Posterior vena cava (tissue), 2 donors: ENCODE results near the gene TCF4. TPM values are rescaled to one million over a fixed set of nuclear protein-coding genes. Genes with fewer than 3 reads are reported as not detected.

Experiments used
- DNase-seq: peaks from one replicate; pipeline ENCODE4 v3.0.0-alpha.2; 2020; ENCODE audit warnings: low spot score
- intact Hi-C, 2 donors: fragments of 100-400 bp; cut with DNase I; formaldehyde crosslinking; loops; one replicate each; pipeline versions ENCODE4 v1.14.1 to v1.14.2; 2022 to 2023
- total RNA-seq, 2 donors: library from RNA; stranded (reverse); fragmentation: NEBNext Ultra II Directional; extraction: Animal tissue kit (Norgen Biotek cat#: 25700); gene quantifications; one replicate each; pipeline ENCODE4 v1.2.1, GENCODE V29; 2021
- donor health status: DM: yes; HTN: yes; CAD: no.
- donor health status: DM: yes; HTN: yes; CAD: no.

TCF4 gene
- total RNA-seq, 2 donors from 2014 or later, result 85.5 to 98.7 TPM

DNA sequence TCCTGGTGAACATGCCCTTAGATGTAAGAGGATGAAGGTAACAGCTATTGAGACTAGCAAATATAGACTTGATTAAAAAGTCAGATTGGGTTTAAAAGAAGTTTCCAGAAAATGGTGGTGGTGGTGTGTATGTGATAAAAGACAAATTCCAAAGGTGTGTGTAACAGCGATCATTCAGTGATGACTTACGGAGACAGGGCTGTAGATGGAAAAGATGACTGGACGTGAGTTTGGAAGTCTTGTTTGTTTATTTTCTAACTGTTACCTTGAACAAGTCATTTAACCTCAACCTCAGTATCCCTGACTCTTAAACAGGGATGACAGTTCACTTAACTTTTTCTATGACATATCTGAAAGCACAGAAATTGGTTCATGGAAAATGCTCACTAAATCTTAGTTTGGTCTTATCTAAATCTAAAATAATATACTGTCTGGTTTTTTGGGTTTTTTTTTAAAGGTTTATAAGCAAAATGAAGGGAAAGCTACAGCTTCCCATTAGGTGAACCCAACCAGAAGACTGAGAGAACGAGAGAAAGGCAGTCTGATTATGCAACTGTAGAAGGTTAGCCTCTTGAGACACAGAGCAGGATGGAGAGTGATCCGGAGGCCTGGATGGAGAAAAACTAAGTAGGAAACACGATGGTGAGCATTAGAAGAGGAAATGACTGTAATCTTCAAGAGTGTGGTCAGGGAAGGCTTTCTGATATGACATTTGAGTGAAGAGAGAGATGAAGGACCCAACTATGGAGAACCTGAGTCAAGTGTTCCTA lies 71.9 kb downstream of the TCF4 start:
- intact Hi-C loops, result no loop called here
- no peak for DNase-seq

DNA sequence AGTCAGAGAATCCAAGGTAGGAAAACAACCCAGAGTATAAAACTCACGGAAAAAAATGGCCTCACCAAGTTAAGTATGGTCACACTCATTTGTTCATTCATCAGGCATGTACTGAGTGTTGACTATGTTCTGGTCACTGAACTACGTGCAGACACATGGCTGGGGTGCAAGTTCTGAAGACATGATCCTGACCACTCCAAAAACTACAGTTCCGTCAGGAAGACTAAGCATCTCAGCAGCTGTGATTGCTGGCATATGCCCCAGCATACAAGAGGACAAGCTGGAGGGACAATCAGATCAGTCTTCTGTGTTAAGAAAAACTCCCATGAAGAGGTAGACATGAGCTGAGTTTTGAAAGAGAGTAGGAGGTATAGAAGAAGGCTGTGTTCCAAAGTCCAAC lies 72.8 kb downstream of the TCF4 start:
- DNase-seq, result no peak
- intact Hi-C loops, result no loop called here

DNA sequence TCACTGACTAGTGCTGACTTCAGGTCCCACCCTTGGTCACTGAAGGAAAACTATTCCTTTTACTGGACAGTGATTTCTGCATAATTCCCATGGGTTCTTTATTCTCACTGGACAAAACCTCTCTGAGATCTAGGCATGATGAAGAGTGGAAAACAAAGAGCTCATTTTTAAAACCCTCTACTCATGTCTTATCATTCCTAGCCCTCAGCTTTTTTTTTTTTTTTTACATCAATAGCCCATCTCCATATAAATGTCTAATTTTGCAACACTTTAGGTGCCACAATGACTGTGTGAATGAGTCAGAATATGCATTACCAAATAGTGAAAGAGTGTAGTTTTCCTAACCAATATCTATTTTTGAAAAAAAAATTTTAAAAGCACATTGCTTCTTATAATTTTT lies 74.8 kb downstream of the TCF4 start:
- no peak for DNase-seq
- intact Hi-C loops, result no loop called here

GRCh38 chr18:55511277-55511676 lies 76.7 kb downstream of the TCF4 start:
- intact Hi-C loops, result no loop called here
- no peak for DNase-seq

- intact Hi-C loops, result no loop called here
- DNase-seq, result no peak
Observed at GRCh38 chr18:55510809-55511208, 77.2 kb downstream of the TCF4 start.

DNA sequence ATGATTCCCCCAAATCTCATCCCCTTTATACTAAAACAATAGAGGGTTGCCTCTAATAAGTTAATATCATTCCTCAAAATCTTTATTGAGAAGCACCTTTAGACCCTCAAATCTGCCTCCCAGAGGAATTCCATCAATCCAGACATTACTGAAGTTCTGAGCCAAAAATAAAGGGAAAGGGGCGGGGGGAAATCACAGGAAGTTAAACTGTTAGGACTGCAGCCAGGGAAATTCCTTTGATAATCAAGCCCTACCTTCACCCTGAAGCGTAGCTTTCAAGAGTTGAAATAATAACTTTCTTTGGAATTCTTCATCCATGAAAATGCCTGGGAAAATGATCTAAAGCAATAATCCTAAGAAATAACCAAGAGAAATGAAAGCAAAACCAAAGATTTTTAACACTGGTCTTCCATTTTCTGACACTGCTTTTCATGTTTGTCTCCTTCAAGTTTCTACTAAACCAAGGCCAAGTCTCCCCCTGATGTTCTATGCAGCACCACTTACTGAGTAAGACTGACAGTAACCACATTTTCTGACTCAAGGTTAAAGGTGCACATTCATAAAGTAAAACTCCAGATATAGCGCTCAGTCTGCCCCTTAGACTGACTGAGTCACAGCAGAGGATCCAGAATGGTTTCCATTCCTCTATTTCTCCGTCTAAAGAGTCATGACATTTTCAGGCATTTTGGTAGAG lies 78.2 kb downstream of the TCF4 start:
- intact Hi-C loops, result no loop called here
- no peak for DNase-seq

DNA sequence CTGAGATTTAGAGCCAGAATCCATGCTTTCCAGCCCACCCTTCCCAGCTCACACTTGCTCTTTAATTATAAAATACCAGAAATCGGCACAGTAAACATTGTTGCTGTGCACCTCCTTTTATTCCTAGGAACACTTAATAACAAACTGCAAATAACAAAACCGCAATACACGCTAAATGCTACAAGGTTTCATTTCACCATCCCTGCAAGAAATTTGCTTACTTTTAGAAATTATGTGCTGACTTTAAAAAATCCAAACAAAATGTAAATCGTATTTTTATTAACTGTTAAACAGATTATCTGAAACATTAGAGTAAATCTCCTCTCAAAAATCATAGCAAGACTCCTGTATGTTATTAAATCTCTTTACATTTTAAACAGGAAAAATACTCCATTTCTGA lies 79.3 kb downstream of the TCF4 start:
- intact Hi-C loops, result no loop called here
- no peak for DNase-seq

DNA sequence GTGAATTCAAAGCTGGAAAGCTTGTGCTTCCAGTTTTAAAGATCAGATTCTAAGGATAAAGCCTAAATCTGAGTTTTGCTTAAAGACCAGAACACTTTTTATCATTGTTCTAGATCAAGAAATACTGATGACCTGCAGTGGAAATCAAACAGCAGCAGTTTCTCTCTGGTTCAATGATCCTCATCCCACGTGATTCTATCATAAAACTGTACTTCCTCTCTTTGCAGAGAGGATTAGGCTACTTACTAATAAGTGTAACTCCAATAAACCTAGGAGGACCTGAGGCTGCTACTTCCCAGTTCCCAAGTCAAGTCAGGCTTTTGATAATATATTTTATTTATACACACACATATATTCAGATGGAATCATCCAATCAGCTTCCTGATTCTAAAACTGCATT lies 81.9 kb downstream of the TCF4 start:
- DNase-seq, result no peak
- intact Hi-C loops, result no loop called here

- intact Hi-C loops, result no loop called here
- no peak for DNase-seq
Observed at GRCh38 chr18:55504808-55505207, 83.2 kb downstream of the TCF4 start.

DNA sequence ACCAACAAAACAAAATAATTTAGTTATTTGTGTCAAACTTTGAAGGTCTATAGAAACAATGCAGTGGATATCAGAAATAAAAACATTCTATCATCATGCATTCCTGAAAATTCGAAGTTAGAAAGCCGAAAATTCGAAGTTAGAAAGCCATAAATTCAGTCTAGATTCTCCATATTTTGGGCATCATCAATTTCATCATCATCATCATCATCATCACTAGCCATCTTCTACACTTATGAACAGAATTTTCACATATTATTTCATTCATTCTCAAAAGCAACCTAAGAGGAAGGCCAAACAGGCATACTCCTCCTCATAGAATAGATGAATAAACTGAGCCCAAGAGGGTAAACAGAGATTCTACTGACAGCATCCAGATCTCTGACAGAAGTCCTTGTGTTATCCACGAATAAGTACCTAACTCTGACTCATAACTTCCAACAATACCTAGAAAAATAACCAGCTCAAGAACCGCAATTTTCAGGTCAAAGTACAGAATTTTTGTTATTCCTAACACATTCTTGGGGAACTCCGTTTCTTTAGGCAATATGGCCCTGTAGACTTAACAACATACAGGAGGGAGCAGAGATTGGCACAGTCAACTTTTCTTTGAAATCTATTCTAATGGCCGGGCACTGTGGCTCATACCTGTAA lies 84.7 kb downstream of the TCF4 start:
- DNase-seq, result no peak
- intact Hi-C loops, result no loop called here

- DNase-seq, result no peak
- intact Hi-C loops, result no loop called here
Observed at GRCh38 chr18:55501982-55502710, 85.8 kb downstream of the TCF4 start.

DNA sequence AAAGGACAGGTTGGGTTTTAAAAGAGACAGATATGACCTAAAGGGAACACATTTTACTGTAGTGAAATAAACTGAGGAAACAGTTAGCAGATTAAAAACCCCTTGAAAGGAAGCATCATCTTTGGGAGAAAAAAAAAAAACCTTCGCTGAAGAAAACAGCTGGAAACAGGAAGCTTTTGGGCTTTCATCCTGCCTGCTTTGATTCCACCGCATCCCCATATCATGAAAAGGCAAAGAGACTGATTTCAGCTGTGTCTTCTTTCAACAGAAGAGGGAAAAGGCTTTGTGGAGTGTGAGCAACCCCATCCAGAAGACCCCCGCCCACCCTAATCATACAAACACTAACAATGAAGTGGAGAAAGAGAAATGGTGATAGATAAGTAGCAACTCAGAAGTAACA lies 86.4 kb downstream of the TCF4 start:
- intact Hi-C loops, result no loop called here

DNA sequence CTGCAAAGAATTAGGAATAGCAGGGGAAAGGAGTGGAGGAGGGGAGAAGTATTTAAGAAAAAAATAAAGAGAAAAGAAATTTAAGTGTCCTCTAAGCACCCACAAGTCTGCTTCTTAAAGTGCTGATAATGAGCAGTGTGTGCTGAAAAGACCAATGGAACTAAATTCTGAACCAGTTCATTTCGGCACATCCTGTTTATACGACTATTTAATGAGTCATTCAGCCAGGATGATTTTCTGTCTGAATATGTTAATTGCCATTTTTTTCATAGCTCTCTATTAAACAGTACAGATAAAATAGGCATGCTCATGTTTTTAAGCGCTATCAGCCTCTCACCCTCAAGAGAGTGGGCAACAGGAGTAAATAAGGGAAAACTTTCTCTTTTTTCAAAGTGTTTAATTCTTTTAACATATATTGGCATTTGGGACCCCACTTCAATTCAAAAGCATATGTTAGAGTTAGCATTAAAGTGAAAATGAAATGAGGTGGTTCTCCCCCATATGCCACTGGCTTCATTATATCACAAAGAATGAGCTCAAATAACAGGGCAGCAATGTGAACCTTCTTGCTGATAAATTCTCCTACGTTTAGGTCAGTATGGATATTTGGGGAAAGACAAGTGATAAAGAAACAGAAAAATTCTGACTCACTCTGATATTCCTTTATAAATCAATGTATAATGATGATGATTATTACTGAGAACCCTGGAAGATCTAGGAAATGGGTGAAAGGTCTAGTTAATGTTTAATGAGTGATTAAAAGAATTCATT lies 87.5 kb downstream of the TCF4 start:
- no peak for DNase-seq
- intact Hi-C loops, result no loop called here

More for the DNA sequence above, 86.4 kb downstream of the TCF4 start:
- DNase-seq, result no peak

- no peak for DNase-seq
- intact Hi-C loops, result no loop called here
Observed at GRCh38 chr18:55499526-55499925, 88.5 kb downstream of the TCF4 start.

DNA sequence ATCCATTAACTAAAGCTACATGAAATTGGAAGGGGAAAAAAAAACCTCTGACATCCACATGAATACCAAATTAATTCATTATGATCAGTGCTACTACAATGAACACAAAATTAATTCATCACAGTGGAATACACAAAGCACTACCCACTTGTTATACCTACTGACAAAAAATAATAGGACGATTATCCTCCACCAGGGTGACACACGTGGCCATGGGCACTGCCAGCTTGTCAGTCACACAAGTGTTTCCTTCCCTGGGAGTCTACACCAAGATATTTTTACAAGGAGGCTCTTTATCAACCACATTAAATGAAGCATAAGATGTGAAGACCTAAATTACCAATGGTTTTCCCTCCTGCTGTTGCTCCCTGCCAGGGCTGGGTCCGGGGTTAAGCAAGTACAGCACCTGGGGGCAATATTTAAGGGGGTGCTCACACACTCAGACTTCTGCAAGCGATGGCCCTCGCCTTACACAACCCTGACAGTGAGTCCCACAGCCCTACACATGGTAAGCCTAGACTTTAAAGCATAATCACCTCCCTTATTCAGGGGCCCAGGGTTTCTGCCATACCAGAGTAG lies 90.1 kb downstream of the TCF4 start:
- intact Hi-C loops, result no loop called here
- no peak for DNase-seq

DNA sequence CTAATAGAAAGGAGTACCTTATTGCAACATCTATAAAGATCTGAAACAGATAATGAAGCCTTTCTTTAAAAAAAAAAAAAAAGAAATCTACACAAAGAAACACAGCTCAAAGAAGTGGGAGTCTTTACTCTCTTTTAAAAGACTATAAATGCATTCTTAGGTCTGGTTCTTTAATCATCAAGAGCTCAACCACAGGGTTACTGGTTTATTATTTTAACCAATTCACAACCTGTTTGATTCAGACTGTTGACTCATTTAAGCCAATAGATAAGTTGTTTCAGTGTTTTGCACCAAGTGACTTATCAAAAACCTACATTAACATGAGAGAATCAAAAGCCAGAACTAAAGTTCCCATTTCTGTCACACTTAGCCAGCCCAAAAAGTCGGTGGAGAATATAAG lies 93.1 kb downstream of the TCF4 start:
- DNase-seq, result no peak
- intact Hi-C loops, result no loop called here

DNA sequence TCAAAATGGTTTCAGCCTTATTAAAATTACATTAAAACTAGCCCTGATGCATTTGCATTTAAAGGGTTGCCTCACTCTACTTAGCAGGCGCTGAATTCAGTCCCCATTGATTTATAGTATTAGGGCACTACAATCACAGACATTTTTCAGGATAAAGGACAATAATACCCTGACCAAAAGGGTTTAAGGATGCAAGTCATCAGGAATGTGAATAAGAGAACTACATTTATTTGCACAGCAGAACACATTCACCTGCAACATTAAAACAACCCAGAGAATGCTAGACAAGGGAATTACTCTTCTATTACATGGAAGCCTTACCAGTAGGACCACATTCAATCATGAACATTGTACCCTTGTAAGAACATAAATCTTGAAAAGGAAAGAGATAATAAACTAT lies 93.6 kb downstream of the TCF4 start:
- no peak for DNase-seq
- intact Hi-C loops, result no loop called here

- intact Hi-C loops, result no loop called here
- no peak for DNase-seq
Observed at GRCh38 chr18:55491616-55492015, 96.4 kb downstream of the TCF4 start.
